Measurements from ENCODE around the gene OSBPL2. TPM values are rescaled to one million over a fixed set of nuclear protein-coding genes. Genes with fewer than 3 reads are reported as not detected.

OSBPL2 gene
- total RNA-seq, 1 donor from 2014 or later = 25.0 TPM

DNA sequence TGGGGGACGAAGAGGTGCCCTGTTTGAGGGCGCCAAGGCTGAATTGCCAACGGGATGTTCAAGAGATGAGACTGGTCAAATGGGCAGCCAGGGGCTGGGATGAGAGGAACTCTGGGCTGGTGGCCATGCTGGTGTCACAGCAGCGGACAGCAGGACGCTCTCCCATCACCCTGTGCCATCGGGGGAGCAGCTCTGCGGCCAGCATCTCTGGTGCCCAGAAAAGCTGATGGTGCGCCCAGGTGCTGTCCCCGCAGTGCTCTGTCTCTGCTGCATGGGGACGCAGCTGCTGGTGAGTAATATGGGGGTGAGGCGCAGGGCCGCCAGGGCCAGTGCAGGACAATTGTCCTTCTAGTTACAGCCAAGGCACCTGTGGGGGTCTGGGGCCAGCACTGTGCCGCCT is 13.3 kb upstream of the OSBPL2 start:
- intact Hi-C loops (cut with DNase I) = no loop called here
- Histone ChIP-seq H3K36me3 (no peaks in the 10 kb centered on the region), H3K9me3 (no peaks in the 10 kb centered on the region), H3K27me3 (peaks cover 14% of the 10 kb centered on the region), H3K4me1 (peaks cover 0 to 4% of the 10 kb centered on the region in 2 donors), H3K27ac (no peak overlapping the region), H3K4me3 (no peak overlapping the region)
- no peak for DNase-seq (ENCODE audit: low spot score in 2 of 2)
- TF ChIP-seq, protein P1, sequence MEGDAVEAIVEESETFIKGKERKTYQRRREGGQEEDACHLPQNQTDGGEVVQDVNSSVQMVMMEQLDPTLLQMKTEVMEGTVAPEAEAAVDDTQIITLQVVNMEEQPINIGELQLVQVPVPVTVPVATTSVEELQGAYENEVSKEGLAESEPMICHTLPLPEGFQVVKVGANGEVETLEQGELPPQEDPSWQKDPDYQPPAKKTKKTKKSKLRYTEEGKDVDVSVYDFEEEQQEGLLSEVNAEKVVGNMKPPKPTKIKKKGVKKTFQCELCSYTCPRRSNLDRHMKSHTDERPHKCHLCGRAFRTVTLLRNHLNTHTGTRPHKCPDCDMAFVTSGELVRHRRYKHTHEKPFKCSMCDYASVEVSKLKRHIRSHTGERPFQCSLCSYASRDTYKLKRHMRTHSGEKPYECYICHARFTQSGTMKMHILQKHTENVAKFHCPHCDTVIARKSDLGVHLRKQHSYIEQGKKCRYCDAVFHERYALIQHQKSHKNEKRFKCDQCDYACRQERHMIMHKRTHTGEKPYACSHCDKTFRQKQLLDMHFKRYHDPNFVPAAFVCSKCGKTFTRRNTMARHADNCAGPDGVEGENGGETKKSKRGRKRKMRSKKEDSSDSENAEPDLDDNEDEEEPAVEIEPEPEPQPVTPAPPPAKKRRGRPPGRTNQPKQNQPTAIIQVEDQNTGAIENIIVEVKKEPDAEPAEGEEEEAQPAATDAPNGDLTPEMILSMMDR (IDR thresholded peaks at IDR 0.05) = no peak

DNA sequence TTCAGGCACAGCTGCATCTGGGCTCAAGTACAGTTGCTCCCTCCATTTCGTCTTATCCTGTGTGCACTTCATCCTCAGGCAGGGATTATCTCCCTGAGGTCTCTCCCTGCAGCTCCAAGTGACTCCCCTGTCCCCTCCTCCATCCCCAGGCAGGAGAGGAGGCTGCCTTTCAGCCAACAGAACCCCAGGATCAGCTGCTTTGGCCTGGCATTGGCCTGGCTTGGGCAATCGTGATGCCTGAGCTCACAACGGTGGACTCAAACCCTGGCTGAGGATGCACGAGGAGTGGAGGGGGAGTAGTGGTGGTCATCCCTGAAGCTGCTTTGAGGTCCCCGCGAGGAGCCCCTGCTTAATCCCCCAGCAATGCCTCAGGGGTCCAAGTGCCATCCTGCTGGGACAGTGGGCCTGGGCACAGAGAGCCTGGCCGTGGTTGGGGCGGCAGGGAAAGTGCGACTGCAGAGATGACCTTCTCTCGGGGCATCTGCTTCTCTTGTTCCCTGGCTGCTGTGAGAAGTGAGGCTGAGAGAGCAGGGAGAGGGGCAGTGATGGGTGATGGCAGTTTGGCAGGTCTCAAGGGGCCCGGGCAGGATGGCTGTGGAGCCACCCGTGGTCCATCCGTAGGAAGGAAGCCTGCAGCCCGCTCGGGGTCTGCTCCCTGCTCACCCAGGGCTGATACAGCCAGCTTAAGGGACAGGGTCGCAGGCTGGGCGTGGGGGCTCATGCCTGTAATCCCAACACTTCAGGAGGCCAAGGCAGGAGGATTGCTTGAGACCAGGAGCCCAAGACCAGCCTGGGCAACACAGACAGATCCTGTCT is 12.3 kb upstream of the OSBPL2 start:
- Histone ChIP-seq H3K9me3 (no peaks in the 10 kb centered on the region), H3K36me3 (no peaks in the 10 kb centered on the region), H3K4me1 (no peaks in the 10 kb centered on the region), H3K27ac (no peak overlapping the region), H3K4me3 (no peak overlapping the region), H3K27me3 (peaks cover 8% of the 10 kb centered on the region)
- DNase-seq (ENCODE audit: low spot score in 2 of 2) = no peak
- TF ChIP-seq, protein P1 (IDR thresholded peaks at IDR 0.05) = no peak
- intact Hi-C loops (cut with DNase I) = no loop called here

DNA sequence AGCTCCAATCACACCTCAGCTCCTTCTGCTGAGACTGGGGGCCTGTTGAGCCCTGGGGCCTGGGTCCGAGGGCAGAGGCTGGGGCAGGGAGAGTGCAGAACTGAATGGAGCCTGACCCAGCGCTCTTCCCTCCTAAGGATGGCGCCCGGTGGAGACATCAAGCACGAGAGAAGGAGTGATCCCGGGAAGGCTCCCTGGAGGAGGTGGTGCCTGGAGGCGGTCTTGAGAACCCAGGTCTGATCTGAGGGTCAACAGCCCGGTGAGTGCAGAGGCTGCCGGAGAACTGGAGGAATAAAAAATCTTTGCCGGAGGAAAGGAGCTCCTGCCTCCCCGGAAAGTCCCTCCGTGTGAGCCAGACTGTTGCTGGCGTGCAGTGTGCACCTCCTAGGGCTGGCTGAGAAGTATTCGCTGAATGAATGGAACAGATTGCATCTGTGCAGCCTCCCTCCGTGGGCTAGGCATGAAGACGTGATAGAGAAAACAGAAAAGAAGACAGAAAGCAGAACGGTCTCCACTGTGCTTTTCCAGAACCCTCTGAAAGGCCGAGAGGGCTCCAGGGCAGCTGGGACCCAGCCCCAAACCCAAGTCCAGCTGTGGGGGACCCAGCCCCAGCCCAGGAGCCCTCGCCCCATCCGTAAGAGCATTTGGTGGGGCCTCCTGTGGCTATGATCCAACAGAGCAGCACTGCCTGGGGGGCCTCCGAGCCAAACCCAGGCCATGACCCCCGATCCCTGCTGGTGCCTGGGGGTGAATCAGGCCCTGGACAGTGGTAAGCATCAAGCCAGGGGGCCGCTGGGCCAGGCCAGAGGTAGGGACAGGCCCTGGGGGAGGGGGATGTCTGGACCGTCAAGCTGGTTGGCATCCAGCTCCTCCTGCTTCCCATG is 11.4 kb upstream of the OSBPL2 start:
- Histone ChIP-seq H3K4me3 (no peak overlapping the region), H3K9me3 (no peaks in the 10 kb centered on the region), H3K27ac (no peak overlapping the region), H3K36me3 (no peaks in the 10 kb centered on the region), H3K27me3 (peaks cover 3% of the 10 kb centered on the region), H3K4me1 (no peaks in the 10 kb centered on the region)
- DNase-seq (ENCODE audit: low spot score in 2 of 2) = no peak
- intact Hi-C loops (cut with DNase I) = no loop called here
- TF ChIP-seq, protein P1 (IDR thresholded peaks at IDR 0.05) = no peak

DNA sequence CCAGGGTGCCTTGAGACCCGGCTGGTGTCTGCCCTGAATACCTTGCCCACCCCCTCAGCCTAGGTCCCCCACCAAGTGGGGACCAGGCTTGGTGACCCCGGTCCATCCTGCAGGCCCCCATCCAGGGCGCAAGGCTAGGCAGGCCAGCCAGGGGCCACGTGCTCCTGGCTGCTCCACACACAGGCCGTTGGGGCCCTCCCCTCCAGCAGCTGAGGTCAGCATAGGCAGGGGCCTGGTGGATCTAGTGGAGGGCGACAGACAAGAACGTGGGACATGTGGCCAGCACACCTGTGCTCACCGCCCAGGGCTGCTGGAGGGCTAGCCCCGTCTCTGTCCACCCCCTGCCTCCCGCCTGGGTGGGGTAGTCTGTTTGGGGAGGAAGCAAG is 10.7 kb upstream of the OSBPL2 start:
- no peaks in the 10 kb centered on the region for H3K36me3 ChIP-seq
- no peaks in the 10 kb centered on the region for H3K9me3 ChIP-seq
- H3K4me1 ChIP-seq = no peaks in the 10 kb centered on the region
- intact Hi-C loops (cut with DNase I) = no loop called here
- TF ChIP-seq, protein P1 (IDR thresholded peaks at IDR 0.05) = no peak
- no peak overlapping the region for H3K4me3 ChIP-seq
- H3K27me3 ChIP-seq = no peaks in the 10 kb centered on the region
- H3K27ac ChIP-seq = no peak overlapping the region
- DNase-seq (ENCODE audit: low spot score in 2 of 2) = no peak

DNA sequence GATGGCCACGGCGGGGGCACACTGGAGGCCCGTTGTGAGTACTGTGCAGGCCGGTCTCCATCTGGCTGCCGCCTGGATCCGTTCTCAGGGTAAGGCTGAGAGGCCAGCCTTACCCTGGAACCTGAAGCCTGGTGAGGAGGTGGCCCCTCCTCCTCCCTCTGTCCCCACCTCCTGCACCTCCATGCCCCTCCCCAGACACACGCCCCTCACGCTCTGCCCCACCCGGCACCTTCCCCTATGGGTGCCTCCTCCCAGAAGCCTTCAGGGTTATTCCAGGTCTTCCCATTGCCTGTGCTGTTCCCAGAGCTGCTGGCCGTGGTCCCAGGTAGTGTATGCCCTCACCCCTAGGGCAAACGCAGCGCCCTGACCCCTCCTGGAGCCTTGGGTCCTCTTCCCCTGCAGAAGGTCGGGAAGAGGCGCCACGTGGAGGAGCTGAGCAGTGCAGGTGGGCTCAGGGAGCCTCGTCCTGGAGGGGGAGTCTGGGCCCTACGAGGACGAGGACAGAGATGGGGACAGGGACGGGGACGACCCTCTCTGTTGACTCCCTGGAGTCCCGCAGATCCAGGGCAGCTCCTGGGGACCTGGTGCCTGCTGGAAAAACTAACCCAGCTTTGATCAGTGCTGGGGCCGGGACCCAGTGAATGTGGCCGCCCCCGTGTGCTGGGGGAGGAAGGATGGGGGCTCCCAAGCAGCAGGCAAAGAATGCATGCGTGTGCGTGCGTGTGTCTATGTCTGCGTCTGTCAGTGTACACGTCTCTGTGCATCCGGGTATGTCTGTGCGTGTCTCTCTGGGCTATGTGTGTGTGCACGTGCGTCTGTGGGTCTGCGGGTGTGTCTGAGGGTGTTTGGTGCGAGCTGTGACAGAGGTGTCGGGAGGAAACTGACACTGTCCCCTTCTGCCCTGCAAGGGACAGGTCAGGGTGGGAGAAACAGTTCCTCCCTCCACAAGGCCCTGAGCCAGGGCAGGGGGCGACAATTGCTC is 10.1 kb upstream of the OSBPL2 start:
- intact Hi-C loops (cut with DNase I) = no loop called here
- DNase-seq (ENCODE audit: low spot score in 2 of 2) = no peak
- no peaks in the 10 kb centered on the region for H3K27me3 ChIP-seq

More for the DNA sequence above, 10.1 kb upstream of the OSBPL2 start:
- Histone ChIP-seq H3K27ac (no peak overlapping the region), H3K9me3 (no peaks in the 10 kb centered on the region), H3K4me3 (no peak overlapping the region), H3K36me3 (no peaks in the 10 kb centered on the region), H3K4me1 (no peaks in the 10 kb centered on the region)
- TF ChIP-seq, protein P1 (IDR thresholded peaks at IDR 0.05) = no peak
